Measurements from ENCODE around the gene AMN1. TPM values are rescaled to one million over a fixed set of nuclear protein-coding genes. Genes with fewer than 3 reads are reported as not detected.

The AMN1 gene
- total and polyA plus RNA-seq, 2 experiments from 2014 or later: 12.6 to 17.7 TPM

DNA sequence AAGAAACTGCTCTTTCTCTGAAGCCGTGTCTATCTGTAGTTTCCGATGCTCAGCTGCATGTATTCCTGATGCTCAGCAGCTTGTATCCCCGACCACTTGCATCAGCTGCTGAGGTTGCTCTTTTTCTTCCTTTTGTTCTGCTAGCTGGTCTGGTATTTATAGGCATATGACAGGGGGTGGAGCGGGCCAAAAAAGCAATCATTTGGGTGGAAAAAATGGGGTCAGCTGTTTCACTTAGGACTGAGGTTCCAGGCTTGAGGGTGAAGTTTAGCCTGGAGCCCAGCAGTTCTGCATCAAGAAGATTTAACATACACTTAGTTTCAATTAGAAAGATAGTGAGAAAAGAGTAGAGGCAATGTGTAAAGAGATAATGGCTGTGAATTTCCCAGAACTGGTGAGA is 23.6 kb upstream of the AMN1 start:
- Mint-ChIP-seq H3K27ac (no peak overlapping the region; the same call in 1 of the 2 replicates), H3K4me1 (peaks cover 29% of the 10 kb centered on the region), H3K9me3 (peaks cover 12% of the 10 kb centered on the region; the same call in 2 of the 3 replicates), H3K4me3 (no peak overlapping the region), H3K27me3 (ENCODE audit: insufficient read depth, low read depth, poor library complexity) (peaks cover 16% of the 10 kb centered on the region), H3K36me3 (ENCODE audit: low read depth) (peaks cover 20% of the 10 kb centered on the region)
- Histone ChIP-seq H2AFZ (no peak overlapping the region; the same call in 1 of the 2 replicates), H4K20me1 (replicated peaks; ENCODE audit: insufficient read depth) (no peaks in the 10 kb centered on the region), H3K4me1 (ENCODE audit: insufficient read depth) (peaks cover 22% of the 10 kb centered on the region; the same call in 1 of the 2 replicates), H3K79me2 (replicated peaks; ENCODE audit: insufficient read depth) (no peaks in the 10 kb centered on the region), H3K9me2 (ENCODE audit: insufficient read depth) (no peaks in the 10 kb centered on the region), H3K4me2 (no peak overlapping the region), H3F3A (replicated peaks; ENCODE audit: low read depth) (no peaks in the 10 kb centered on the region), H3K27me3 (ENCODE audit: insufficient read depth) (no peaks in the 10 kb centered on the region), H3K27ac (ENCODE audit: low read depth) (no peak overlapping the region), H3K36me3 (ENCODE audit: insufficient read depth) (no peaks in the 10 kb centered on the region), H3K4me3 (no peak overlapping the region)
- no peak for ATAC-seq
- TF ChIP-seq ZNF331 (CRISPR knock-in tag; IDR thresholded peaks at IDR 0.05; ENCODE audit: low read depth) (no peak), JUNB (IDR thresholded peaks at IDR 0.05; ENCODE audit: unreplicated experiment) (no peak), ZNF114 (CRISPR knock-in tag; IDR thresholded peaks at IDR 0.05) (no peak), ETS1 (IDR thresholded peaks at IDR 0.05) (no peak), STAT1 (IDR thresholded peaks at IDR 0.05; ENCODE audit: unreplicated experiment) (no peak), EZH2phosphoT487 (IDR thresholded peaks at IDR 0.05; ENCODE audit: unreplicated experiment) (no peak), NANOG (IDR thresholded peaks at IDR 0.05; ENCODE audit: borderline replicate concordance) (no peak), EZH2 (IDR thresholded peaks at IDR 0.05; ENCODE audit: low read depth, unreplicated experiment) (no peak), REST (IDR thresholded peaks at IDR 0.05; ENCODE audit: unreplicated experiment) (no peak), CREB1 (CRISPR knock-in tag; IDR thresholded peaks at IDR 0.05; ENCODE audit: low read depth) (no peak), POLR2AphosphoS5 (IDR thresholded peaks at IDR 0.05; ENCODE audit: low read depth) (no peak)
- TF ChIP-seq, protein P1, sequence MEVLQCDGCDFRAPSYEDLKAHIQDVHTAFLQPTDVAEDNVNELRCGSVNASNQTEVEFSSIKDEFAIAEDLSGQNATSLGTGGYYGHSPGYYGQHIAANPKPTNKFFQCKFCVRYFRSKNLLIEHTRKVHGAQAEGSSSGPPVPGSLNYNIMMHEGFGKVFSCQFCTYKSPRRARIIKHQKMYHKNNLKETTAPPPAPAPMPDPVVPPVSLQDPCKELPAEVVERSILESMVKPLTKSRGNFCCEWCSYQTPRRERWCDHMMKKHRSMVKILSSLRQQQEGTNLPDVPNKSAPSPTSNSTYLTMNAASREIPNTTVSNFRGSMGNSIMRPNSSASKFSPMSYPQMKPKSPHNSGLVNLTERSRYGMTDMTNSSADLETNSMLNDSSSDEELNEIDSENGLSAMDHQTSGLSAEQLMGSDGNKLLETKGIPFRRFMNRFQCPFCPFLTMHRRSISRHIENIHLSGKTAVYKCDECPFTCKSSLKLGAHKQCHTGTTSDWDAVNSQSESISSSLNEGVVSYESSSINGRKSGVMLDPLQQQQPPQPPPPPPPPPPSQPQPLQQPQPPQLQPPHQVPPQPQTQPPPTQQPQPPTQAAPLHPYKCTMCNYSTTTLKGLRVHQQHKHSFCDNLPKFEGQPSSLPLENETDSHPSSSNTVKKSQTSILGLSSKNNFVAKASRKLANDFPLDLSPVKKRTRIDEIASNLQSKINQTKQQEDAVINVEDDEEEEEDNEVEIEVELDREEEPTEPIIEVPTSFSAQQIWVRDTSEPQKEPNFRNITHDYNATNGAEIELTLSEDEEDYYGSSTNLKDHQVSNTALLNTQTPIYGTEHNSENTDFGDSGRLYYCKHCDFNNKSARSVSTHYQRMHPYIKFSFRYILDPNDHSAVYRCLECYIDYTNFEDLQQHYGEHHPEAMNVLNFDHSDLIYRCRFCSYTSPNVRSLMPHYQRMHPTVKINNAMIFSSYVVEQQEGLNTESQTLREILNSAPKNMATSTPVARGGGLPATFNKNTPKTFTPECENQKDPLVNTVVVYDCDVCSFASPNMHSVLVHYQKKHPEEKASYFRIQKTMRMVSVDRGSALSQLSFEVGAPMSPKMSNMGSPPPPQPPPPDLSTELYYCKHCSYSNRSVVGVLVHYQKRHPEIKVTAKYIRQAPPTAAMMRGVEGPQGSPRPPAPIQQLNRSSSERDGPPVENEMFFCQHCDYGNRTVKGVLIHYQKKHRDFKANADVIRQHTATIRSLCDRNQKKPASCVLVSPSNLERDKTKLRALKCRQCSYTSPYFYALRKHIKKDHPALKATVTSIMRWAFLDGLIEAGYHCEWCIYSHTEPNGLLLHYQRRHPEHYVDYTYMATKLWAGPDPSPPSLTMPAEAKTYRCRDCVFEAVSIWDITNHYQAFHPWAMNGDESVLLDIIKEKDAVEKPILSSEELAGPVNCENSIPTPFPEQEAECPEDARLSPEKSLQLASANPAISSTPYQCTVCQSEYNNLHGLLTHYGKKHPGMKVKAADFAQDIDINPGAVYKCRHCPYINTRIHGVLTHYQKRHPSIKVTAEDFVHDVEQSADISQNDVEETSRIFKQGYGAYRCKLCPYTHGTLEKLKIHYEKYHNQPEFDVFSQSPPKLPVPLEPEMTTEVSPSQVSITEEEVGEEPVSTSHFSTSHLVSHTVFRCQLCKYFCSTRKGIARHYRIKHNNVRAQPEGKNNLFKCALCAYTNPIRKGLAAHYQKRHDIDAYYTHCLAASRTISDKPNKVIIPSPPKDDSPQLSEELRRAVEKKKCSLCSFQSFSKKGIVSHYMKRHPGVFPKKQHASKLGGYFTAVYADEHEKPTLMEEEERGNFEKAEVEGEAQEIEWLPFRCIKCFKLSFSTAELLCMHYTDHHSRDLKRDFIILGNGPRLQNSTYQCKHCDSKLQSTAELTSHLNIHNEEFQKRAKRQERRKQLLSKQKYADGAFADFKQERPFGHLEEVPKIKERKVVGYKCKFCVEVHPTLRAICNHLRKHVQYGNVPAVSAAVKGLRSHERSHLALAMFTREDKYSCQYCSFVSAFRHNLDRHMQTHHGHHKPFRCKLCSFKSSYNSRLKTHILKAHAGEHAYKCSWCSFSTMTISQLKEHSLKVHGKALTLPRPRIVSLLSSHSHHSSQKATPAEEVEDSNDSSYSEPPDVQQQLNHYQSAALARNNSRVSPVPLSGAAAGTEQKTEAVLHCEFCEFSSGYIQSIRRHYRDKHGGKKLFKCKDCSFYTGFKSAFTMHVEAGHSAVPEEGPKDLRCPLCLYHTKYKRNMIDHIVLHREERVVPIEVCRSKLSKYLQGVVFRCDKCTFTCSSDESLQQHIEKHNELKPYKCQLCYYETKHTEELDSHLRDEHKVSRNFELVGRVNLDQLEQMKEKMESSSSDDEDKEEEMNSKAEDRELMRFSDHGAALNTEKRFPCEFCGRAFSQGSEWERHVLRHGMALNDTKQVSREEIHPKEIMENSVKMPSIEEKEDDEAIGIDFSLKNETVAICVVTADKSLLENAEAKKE (CRISPR knock-in tag; IDR thresholded peaks at IDR 0.05): no peak
- TF ChIP-seq, protein P2, sequence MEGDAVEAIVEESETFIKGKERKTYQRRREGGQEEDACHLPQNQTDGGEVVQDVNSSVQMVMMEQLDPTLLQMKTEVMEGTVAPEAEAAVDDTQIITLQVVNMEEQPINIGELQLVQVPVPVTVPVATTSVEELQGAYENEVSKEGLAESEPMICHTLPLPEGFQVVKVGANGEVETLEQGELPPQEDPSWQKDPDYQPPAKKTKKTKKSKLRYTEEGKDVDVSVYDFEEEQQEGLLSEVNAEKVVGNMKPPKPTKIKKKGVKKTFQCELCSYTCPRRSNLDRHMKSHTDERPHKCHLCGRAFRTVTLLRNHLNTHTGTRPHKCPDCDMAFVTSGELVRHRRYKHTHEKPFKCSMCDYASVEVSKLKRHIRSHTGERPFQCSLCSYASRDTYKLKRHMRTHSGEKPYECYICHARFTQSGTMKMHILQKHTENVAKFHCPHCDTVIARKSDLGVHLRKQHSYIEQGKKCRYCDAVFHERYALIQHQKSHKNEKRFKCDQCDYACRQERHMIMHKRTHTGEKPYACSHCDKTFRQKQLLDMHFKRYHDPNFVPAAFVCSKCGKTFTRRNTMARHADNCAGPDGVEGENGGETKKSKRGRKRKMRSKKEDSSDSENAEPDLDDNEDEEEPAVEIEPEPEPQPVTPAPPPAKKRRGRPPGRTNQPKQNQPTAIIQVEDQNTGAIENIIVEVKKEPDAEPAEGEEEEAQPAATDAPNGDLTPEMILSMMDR (conservative IDR thresholded peaks at IDR 0.05; ENCODE audit: low read depth in 2 of 2): no peak
- peak; percentile 12 for DNase-seq (ENCODE audit: low spot score)
